SW480 (cell line): ENCODE data around the gene GOSR2.
A peak's percentile ranks its signal among the peaks of the same experiment; 100 is the strongest.

Experiments
- DNase-seq: peaks from one replicate; pipeline ENCODE4 v3.0.0-alpha.2; 2016; ENCODE audit warnings: low spot score

GOSR2 gene

DNA sequence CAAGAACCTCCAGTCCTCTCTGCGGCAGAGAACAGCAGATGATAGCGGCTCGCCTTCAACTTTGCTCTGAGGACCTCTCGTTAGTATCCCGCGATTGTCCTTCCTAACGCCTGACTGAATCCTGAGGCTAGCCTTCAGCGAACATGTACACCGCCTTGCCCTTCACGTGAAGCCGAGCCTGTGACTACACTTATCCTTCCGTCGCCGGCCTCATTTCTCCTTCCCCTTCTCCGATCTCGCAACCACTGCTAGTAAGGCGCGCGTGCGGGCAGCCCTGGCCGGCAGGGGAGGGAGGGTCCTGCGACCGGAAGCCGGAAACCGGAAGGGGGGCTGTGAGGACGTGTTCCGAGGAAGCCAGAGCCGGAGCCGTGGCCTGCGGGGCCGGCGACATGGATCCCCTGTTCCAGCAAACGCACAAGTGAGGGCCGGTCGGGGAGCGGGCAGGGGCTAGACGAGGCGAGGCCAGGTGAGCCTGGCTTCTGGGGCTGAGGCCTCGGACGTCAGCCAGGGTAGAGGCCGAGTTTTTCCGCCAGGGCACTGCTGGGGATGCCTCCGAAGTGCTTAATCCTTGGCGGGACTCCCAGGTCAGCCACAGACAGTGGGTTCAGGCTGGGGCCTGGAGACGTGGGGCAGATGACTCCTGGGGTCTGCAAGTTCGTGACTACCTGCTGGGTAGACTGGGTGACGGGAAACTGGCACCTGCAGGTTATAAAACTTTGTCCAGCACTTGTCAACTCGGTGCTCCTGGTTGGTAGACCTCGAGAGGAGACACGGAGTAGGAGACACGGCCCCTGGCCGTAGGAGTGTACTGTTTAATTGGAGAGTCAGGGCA, at the start of gene GOSR2:
TSS of gene GOSR2 (plus strand) at position 357 of the 832 bp plus-strand sequence. CDS start at position 390, 33 bp downstream.
- DNase-seq = peak; percentile 92

DNA sequence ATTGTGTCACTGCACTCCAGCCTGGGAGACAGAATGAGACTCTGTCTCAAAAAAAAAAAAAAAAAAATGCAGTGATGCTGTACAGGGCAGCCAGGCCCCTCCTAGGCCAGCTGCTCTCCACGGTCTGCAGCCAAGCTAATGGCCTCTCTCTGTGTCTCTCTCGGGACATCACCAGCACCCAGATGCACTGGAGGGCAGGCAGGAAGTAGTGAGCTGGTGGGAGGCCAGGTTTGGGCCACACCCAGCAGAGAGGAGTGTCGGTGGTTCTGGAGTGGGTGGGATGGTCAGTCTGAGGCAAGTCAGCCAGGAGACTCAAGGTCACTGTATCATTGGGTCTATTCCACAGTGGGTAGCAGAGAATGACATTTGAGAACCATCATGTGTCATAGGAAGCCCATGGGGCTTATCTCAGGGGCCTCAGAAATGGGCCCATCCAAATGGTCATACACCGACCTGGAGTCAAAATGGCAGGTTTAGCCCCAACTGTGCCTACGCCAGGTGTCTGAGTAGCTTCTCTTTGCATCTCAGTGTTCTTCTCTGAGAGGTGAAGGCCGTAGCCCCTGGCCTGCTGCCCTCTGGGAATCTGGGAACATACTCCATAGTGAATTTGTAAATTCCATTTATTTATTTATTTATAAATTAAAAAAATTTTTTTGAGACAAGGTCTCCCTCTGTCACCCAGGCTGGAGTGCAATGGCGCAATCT, 48.9 kb upstream of the GOSR2 start:
- no peak for DNase-seq

DNA sequence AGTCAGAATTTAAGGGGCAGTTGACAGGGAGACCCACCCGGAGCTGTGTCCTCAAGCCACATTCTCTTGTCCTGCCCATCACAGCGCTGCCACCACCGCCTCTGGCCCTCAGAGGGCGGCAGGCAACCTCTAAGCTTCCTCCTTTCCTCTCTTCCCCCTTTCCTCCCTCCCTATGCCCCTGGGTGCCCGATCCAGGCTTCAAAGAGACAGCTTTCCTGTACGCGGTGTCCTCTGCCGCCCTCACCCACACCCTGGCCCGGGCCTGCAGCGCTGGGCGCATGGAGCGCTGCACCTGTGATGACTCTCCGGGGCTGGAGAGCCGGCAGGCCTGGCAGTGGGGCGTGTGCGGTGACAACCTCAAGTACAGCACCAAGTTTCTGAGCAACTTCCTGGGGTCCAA, 48.1 kb upstream of the GOSR2 start:
- no peak for DNase-seq

DNA sequence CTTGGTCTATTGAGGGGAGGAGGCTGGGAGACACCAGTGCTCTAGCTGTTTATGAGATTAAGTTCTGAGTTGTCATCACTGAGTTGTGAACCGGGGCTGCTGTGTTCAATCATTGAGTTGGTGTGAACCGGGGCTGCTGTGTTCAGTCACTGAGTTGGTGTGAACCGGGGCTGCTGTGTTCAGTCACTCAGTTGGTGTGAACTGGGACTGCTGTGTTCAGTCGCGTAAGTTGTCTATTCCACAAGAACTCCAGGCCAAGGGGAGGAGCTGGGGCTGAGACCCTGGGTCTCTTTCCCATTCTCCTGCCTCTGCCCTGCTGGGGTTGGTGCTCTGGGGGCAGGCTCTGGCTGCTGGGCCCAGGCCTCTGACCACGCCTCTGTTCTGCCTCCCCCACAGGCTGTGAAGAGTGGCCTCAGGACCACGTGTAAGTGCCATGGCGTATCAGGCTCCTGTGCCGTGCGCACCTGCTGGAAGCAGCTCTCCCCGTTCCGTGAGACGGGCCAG, 47.1 kb upstream of the GOSR2 start:
- DNase-seq = no peak

DNA sequence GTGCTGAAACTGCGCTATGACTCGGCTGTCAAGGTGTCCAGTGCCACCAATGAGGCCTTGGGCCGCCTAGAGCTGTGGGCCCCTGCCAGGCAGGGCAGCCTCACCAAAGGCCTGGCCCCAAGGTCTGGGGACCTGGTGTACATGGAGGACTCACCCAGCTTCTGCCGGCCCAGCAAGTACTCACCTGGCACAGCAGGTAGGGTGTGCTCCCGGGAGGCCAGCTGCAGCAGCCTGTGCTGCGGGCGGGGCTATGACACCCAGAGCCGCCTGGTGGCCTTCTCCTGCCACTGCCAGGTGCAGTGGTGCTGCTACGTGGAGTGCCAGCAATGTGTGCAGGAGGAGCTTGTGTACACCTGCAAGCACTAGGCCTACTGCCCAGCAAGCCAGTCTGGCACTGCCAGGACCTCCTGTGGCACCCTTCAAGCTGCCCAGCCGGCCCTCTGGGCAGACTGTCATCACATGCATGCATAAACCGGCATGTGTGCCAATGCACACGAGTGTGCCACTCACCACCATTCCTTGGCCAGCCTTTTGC, 46.5 kb upstream of the GOSR2 start:
- DNase-seq = peak; percentile 75

DNA sequence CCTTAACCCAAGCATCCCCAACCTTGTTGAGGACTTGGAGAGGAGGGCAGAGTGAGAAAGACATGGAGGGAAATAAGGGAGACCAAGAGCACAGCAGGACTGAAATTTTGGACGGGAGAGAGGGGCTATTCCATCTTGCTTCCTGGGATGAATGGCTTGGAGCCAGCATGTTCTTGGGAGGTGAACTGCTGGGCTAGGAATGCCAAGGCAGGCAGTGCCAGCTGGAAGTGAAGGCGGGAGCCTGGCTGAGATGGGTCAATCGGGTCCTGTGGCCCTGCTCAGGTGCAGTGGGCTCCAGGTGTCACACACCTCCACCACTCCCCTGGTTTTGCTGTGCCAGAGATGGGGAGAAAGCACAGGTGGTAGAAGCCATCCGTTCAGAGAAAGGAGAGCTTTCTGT, 46.0 kb upstream of the GOSR2 start:
- no peak for DNase-seq

DNA sequence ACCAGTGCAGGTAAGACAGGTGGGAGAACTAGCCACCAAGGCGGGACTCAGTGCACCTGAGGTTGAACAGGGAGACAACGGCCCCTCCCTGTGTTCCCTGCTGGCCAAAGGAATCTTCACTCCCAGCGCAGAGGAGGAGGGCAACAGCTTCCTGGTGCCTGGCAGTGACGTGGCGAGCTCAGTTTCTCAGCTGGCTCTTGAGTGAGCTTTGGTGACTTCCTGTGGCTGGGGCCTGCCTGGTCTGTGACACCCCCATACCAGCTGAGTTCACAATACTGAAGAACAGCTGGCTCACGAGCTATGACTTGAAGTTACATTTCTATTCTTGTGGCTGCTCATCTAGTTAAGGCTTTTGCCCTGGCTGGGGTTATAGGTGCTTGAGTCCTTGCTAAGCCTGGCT, 45.5 kb upstream of the GOSR2 start:
- no peak for DNase-seq

DNA sequence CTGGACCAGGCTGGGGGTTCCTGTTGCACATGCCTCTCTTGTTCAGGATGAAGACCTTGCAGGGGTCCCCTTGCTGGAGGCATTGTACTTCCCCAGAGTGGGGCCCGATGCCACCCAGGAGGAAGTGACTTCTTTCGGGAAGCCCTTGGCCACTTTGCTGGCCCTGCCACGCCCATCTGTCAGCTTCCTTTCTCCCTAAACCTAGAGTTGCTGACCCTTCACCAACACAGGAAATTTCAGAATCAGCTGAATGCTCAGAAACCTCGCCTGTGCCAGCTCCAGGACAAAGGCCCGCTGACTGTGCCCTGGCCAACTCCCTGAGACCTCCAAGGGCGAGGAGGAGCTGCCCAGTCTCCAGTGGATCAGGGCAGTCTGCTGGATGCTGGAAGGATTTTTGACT, 44.9 kb upstream of the GOSR2 start:
- DNase-seq = no peak

DNA sequence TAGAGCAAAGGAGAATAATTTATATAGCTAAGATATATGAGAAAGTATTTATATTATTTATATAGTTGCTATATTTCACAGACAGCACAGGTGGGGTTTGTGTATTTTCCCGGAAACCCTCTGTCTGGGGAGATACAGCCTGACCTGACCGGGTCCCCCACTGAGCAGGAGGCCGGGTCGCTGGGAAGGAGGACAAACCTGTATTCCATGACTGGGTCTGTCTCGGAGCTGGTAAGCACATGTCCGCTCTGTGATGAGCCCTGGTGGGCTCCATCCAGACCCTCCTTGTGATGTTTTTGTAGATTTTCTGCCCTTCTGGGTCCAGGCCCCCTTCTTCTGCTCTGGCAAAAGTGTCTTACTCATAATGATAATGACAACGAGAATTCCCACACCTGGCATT, 43.9 kb upstream of the GOSR2 start:
- DNase-seq = no peak

DNA sequence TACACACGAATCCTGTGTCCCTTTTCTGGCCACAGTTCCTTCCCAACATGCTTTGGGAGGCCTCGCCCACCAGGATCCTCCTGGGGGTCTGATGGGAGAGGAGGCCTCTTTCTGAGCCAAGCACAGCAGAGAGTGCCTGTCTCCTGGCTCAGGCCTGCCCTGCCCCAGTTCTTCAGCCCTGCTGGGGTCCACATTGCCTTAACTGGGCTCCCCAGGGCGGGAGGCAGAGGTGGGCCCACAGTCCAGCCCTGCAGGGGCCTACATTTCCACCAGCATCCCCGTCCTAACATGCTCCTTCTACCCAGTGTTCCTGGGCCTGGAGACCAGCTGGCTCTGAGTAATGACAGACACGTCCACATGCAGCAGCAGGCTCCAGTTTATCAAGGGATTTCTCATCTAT, 41.9 kb upstream of the GOSR2 start:
- DNase-seq = no peak

DNA sequence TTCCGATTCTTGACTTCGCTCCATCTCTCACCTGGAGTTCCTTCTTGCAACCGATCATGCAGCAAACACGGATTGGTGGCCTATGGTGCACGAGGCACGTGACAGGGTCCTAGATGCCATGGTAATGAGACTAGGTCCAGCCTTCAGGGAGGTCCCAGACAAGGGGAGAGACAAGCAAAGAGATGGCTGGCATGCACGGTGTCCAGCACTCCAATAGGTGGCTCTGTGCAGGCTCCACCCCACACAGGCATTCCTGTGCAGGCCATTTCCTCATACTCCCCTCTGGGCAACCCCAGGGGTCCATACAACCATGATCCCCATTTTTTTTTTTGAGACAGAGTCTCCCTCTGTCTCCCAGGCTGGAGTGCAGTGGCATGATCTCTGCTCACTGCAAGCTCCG, 40.3 kb upstream of the GOSR2 start:
- DNase-seq = no peak

DNA sequence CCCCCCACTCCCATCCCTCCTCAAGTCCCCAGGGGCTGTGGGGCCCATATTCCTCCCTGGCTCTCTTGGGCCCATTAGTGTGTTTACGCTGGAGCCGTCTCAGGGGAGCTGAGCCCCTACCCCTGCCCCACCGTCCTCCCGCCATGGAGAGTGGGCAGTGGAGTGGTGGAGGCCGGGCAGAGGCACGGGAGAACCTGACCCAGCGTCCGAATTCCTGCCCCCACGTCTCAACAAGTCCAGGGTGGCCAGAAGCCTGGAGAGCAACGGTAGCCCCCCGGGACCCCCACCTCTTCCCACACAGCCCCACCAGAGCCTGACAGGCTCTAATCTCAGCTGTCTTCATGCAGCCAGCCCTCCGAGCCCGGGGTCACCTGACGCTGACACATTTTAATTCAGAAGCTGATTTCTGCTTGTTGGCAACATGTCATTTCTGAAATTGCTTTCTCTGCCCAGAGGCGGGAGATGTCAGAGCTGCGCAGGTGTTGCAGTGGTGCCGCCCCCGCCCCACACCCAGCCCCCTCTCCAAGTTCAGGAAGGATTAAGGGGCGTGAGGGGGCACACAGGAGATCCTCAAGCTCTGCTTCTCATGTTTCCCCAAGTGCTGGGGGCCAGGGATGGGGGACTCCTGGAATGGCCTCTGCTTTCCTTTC, 39.0 kb upstream of the GOSR2 start:
- no peak for DNase-seq

DNA sequence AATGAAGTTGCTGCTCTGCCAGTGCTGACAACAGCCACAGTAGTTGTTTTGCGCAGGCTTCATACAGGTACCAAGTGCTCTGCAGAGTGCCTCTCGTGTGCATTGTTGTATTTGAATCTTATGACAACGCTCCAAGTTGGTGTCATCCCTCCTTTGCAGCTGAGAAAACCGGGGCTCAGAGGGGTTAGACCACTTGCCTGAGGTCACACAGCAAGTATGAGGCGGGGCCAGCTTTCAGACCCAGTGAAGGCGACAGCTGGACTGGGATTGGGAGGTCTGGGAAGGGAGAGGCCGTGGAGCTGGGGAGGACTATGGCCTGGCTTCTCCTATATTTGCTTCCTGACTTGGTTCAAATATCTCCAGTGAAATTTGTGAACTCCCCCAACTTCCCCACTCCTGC, 38.4 kb upstream of the GOSR2 start:
- DNase-seq = no peak

DNA sequence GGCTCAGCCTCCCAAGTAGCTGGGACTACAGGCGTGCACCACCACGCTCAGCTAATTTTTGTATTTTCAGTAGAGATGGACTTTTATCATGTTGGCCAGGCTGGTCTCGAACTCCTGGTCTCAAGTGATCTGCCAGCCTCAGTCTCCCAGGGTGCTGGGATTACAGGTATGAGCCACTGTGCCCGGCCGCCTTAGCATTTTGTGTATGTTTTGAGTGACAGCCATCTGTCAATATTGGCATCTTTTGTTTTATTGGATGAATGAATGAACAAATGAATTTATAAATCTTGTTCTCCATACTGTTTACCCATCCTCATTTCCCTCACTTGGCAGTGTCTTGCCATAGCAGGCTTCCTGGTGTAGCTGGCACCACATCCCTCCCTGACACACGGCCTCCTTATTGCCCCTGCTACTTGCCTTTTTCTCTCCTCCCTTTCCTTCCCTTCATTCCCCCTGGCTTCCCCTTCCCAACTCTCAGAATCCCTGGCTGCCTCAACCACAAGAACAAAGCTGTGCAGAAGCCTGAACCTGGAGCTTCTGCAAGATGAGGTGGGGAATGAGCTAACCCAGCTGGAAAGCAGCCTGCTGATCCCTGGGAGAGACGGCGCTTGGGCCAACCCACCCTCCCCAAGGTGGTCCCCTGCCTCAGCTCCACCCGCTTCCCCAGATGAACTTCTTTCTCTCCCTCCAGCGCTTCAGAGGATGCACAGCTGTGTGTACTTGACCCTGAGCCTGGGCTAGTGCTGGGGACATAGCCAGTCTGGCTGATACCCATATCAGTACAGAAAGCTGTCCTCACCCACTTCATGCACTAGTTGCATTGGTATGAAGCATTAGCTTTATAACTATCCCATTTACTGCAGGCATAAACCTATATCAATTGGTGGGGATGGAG, 37.3 kb upstream of the GOSR2 start:
- no peak for DNase-seq

DNA sequence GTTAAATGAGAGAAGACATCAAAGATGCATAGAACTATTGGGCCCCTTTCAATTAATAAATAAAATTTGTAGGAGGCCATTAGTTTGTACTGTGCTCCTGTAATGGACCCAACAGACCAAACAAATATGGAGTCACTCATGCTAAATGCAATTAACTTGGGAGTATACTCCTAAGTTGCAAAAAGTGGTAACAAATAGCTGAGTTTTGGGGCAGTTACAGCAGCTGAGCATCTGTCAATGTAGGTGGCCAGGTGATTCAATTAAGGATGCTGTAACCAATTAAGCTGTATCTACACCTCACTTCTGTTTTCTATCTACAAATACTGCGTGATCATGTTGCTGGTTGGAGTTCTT, 36.7 kb upstream of the GOSR2 start:
- no peak for DNase-seq

DNA sequence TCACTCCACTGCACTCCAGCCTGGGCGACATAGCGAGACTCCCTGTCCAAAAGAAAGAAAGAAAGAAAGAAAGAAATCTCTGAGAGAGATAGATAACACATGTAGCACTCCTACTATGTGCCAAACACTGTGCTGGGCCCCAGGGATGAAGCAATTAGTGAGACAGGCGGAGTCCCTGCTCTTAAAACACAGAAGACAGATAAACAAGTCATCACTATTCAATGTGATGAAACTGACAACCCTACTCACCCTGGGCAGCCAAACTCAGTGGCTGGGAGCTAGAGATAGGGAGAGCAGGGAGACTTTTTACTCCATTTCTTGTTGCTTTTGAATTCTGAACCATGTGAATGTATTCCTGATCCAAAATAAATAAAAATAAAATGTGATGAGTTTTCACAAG, 35.2 kb upstream of the GOSR2 start:
- no peak for DNase-seq

DNA sequence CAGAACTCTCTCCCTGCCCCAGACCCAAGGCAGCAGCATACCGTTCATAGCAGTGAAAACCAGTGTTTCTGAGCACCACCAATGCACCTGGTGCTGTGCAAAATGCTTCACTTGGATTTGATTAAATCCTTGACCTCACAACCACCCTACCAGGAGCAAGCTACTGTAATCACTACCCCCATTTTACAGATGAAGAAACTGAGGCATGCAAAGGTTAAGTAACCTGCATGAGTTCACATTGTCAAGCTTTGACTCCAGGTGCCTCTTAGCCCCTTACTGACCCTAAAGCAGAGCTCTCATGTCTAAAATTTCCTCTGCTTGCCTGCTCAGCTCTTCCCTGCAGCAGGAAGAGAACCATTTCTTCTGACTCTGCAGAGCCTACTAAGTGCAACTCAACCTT, 34.2 kb upstream of the GOSR2 start:
- DNase-seq = no peak

DNA sequence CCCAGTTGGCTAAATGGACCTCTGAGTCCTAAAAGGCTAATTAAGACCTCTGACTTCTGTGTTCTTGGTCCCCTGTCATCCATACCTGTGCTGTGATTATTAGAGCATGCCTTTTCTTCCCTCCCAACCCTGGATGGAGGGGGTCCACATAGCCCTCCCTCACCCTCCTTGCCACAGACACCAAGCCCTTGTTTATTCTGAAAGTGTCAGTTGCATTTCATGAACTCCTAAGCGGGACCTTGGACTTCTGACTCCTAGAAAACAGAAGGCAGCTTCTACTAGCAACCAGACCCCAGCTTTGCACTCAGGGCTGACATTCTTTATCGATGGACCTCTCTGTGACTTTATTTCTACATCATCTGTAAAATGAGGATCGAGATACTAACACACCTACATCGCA, 33.4 kb upstream of the GOSR2 start:
- DNase-seq = no peak

DNA sequence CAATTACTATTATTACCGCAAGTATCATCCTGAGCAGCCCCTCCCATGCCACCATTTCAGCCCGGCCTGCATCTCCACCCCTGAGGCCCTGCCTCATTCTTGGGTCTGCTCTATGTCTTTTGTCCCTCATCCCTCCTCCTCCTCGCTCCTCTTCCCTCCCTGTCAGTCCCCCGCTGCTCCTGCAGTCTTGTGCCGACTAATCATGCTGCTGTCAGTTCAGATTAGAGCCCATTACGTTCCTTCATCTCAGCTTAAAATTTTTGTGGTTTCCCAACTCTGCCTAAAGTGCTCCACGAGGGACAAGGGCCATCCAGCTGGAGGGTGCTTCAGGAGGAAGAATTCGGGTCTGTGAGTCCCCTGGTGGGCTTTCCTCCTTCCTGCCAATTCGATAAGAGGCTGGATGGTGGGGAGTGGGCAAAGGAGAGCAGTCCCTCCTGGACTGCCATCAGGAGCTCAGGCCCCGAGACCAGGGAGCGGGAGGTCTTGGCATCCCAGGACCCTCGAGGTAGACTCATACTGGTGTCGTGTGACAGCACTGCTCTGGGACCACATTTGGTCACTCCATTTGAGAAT, 32.9 kb upstream of the GOSR2 start:
- no peak for DNase-seq

DNA sequence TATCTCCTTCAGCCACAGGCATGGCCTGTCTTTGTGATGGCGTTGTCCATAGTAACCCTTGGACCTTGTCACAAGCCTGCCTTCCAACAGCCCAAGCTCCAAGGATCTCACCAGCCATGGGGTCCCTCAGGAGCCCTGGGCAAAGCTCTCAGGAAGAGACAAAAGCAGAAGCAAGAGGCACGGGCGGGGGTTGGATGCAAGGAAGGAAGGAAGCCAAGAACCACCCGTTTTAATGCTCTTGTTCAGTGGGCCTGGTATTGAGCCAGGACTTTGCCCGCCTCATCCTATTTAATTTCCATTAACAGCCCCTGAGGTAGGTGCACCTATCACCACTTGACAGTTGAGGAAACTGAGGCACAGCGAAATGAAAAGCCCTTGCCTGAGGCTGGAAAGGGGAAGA, 32.3 kb upstream of the GOSR2 start:
- no peak for DNase-seq

DNA sequence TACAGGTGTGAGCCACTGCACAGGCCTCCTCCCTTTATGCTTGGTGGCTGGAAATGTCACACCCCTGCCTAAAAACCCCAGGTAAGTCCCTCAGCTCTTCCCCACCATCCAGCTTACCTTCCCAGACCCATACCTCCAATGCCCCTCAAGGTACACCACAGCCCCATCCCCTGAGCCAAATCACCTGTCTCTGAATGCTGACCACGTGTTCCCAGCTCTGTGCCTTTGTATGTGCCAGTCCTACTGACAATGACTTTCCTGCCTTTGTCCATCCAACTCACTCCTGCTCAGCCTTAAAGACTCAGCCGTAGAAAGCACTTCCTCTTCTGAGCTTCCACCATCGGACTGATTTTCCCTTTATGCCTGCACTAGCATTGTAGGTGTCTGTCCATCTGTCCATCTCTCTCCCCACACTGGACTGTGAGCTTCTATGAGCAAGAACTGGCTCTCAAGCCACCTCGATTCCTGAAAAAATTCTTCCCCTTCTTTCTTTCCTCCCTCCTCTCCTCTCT, 30.7 kb upstream of the GOSR2 start:
- DNase-seq = no peak
